ENCODE measurements around the gene ITPRIP.

GRCh38 chr10:104314591-104315485 is 23.4 kb downstream of the ITPRIP start:
- TF ChIP-seq CTCF (IDR thresholded peaks at IDR 0.05; ENCODE audit: borderline replicate concordance, extremely low read depth, low read length, poor library complexity, severe bottlenecking) (no peak), EZH2 (IDR thresholded peaks at IDR 0.05; ENCODE audit: borderline replicate concordance, low read depth, low read length, severe bottlenecking) (no peak)

Data from DND-41 (cell line).